B cell (primary cell): ENCODE measurements around the gene USP44. TPM values are rescaled to one million over a fixed set of nuclear protein-coding genes. Genes with fewer than 3 reads are reported as not detected.

Experiments used
- ATAC-seq: fragments of 200-7000 bp; cut with Tn5 transposase; one replicate; pipeline ENCODE4 v1.10.0; 2021; ENCODE audit warnings: low read depth, mild to moderate bottlenecking, moderate number of reproducible peaks, moderate library complexity
- CTCF ChIA-PET: fragments of 350-600 bp; sonication (Branson Sonifier 250); formaldehyde crosslinking; loops from one replicate; lab custom pipeline; 2021; ENCODE audit warnings: antibody characterized with exemption, inconsistent platforms; lab: Charles Lee
- POLR2A ChIA-PET: fragments of 350-600 bp; sonication (Branson Sonifier 250); formaldehyde crosslinking; loops from one replicate; lab custom pipeline; 2021; ENCODE audit warnings: antibody characterized with exemption; lab: Charles Lee
- DNase-seq: peaks from one replicate; pipeline ENCODE4 v3.0.0; 2013
- H2AFZ ChIP-seq: 2 replicates; pipeline ENCODE4 v1.6.1; 2012; ENCODE audit warnings: mild to moderate bottlenecking, low read depth, low read length; ENCODE audit not compliant: insufficient read depth, poor library complexity, severe bottlenecking
- H3K27ac ChIP-seq, 2 donors: 1 replicate in 1 of 2; 2 replicates in 1 of 2; pipeline ENCODE4 v1.5.1; 2012 to 2013; ENCODE audit warnings: low read length in 2 of 2, mild to moderate bottlenecking in 2 of 2, moderate library complexity in 1 of 2
- H3K27me3 ChIP-seq, 4 experiments: fragments of 200-600 bp in 1 of 4; sonication (generic) in 1 of 4; replicated peaks in 1 of 4; 1 replicate in 2 of 4; 2 replicates in 2 of 4; pipeline versions ENCODE4 v1.6.1 to v1.7.0; 2013 to 2016; ENCODE audit warnings: low read length in 3 of 4, mild to moderate bottlenecking in 2 of 4, mixed read lengths in 1 of 4, moderate library complexity in 1 of 4; ENCODE audit not compliant: insufficient read depth in 4 of 4, control insufficient read depth in 3 of 4; ENCODE audit errors: control extremely low read depth in 1 of 4
- H3K36me3 ChIP-seq, 2 experiments: replicated peaks in 1 of 2; 1 replicate in 1 of 2; 2 replicates in 1 of 2; pipeline versions ENCODE4 v1.6.1 to v1.7.1; 2013; ENCODE audit warnings: low read length in 1 of 2; ENCODE audit not compliant: insufficient read depth in 2 of 2, control insufficient read depth in 1 of 2; ENCODE audit errors: control extremely low read depth in 1 of 2, extremely low read depth in 1 of 2
- H3K4me1 ChIP-seq, 2 donors: fragments of 200-600 bp in 1 of 2; sonication (generic) in 1 of 2; 1 replicate in 1 of 2; 2 replicates in 1 of 2; pipeline versions ENCODE4 v1.5.1 to v1.6.1; 2013 to 2017; ENCODE audit warnings: low read length in 2 of 2; ENCODE audit not compliant: control insufficient read depth in 2 of 2, insufficient read depth in 2 of 2
- H3K4me2 ChIP-seq: replicated peaks from 2 replicates; pipeline ENCODE3; 2012; ENCODE audit warnings: mild to moderate bottlenecking, low read depth, low read length; ENCODE audit not compliant: poor library complexity, severe bottlenecking
- H3K4me3 ChIP-seq, 5 experiments: fragments of 200-600 bp in 1 of 5; sonication (generic) in 1 of 5; 1 replicate in 3 of 5; 2 replicates in 2 of 5; pipeline versions ENCODE4 v1.5.1 to v1.7.0; 2011 to 2016; ENCODE audit warnings: low read length in 4 of 5, mild to moderate bottlenecking in 4 of 5, low read depth in 2 of 5, control low read depth in 1 of 5, moderate library complexity in 1 of 5; ENCODE audit not compliant: insufficient read depth in 1 of 5; ENCODE audit errors: control extremely low read depth in 1 of 5, extremely low read depth in 1 of 5
- H3K79me2 ChIP-seq: fragments of 200-600 bp; sonication (generic); one replicate; pipeline ENCODE4 v1.6.0; 2016; ENCODE audit warnings: low read length; ENCODE audit not compliant: control insufficient read depth, insufficient read depth
- H3K9ac ChIP-seq: fragments of 200-600 bp; sonication (generic); 2 replicates; pipeline ENCODE4 v1.6.1; 2017; ENCODE audit warnings: mild to moderate bottlenecking, low read length, moderate library complexity
- H3K9me3 ChIP-seq, 3 donors: one replicate each; pipeline versions ENCODE4 v1.6.1 to v1.7.1; 2013; ENCODE audit warnings: low read length in 2 of 3; ENCODE audit not compliant: control insufficient read depth in 2 of 3, insufficient read depth in 1 of 3; ENCODE audit errors: control extremely low read depth in 1 of 3
- H4K20me1 ChIP-seq: 2 replicates; pipeline ENCODE4 v1.6.0; 2012; ENCODE audit warnings: mild to moderate bottlenecking, low read length; ENCODE audit not compliant: insufficient read depth, control insufficient read depth, poor library complexity, severe bottlenecking
- H3K27ac Mint-ChIP-seq: one replicate; pipeline ENCODE4 v1.8.0; 2021; ENCODE audit warnings: mixed read lengths
- H3K27me3 Mint-ChIP-seq: one replicate; pipeline ENCODE4 v1.8.0; 2021; ENCODE audit warnings: mixed read lengths
- H3K4me1 Mint-ChIP-seq: one replicate; pipeline ENCODE4 v1.8.0; 2021; ENCODE audit warnings: mixed read lengths
- H3K4me3 Mint-ChIP-seq: one replicate; pipeline ENCODE4 v1.8.0; 2021; ENCODE audit warnings: mixed read lengths
- H3K9me3 Mint-ChIP-seq: one replicate; pipeline ENCODE4 v1.8.0; 2022; ENCODE audit warnings: mixed read lengths; ENCODE audit not compliant: insufficient read depth
- EZH2 ChIP-seq: IDR thresholded peaks from 2 replicates; pipeline ENCODE4 v1.6.1; 2012; ENCODE audit warnings: borderline replicate concordance, low read depth, mild to moderate bottlenecking, moderate library complexity, low read length; ENCODE audit not compliant: insufficient read depth, poor library complexity, severe bottlenecking
- WGBS: methylation state at CpG from one replicate; pipeline ENCODE4 v1.1.5; 2013; ENCODE audit warnings: missing lambda C conversion rate; ENCODE audit not compliant: insufficient coverage; 5-methylcytosine and 5-hydroxymethylcytosine counted together
- intact Hi-C: fragments of 100-400 bp; cut with micrococcal nuclease; formaldehyde crosslinking; loops from one replicate; pipeline ENCODE4 v1.10.0; 2022
- polyA plus RNA-seq: library from polyadenylated mRNA; depleted of rRNA; stranded (reverse); fragments of >200 nt; gene quantifications from 2 replicates; pipeline ENCODE4 v1.2.3, GENCODE V29; 2012
- total RNA-seq, 2 donors: library from RNA; stranded (reverse); fragments of 120-200 nt in 1 of 2; gene quantifications; 1 replicate in 1 of 2; 2 replicates in 1 of 2; pipeline versions ENCODE4 v1.2.3 to v1.2.4, GENCODE V29; 2013 to 2022
- TF ChIP-seq, protein P1 (sequence below): fragments of 200-600 bp; IDR thresholded peaks from one replicate; pipeline ENCODE4 v1.8.0; 2022; ENCODE audit warnings: antibody characterized with exemption, mild to moderate bottlenecking

The USP44 gene
- total and polyA plus RNA-seq, 2 donors (not counting 1 experiment from before 2014, with no cell fraction given) = 2.5 to 7.1 TPM

DNA sequence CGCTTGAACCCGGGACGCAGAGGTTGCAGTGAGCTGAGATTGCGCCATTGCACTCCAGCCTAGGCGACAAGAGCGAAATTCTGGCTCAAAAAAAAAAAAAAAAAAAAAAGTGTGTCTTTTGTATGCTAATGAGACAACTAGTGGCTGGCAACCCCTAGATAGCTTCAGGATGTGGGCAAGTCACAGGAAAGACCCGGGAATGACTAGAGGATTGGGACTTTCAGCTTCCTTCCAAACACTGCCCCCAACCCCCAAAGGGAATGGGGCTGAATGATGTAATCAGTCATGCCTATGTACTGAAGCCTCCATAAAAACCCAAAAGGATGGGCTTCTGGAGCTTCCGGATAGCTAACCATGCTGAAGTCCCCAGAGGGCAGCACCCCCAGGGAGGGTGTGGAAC, 28.6 kb downstream of the USP44 start:
- WGBS = 93% methylated on average over 3 of the region's 8 CpGs

DNA sequence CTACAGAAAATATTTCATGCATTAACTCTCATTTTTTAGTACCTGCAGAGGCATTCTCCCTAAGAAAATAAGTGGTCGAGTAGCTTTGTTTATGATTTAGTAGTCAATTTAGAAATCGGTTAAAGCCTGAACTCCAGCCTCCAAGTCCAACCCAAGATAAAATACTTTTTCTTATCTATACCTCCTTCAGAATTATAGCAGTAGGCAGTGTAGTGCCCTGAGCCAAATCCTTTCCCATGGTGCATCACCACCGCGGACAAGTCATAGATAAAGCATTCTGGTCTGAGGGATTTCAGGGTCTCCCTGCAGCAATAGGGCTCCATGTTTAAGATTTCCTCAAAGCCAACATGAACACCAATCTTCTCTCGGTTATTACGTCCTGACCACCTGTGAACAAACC, 30.5 kb downstream of the USP44 start:
- Histone ChIP-seq H4K20me1 (no peaks in the 10 kb centered on the region), H3K9ac (no peak overlapping the region), H2AFZ (no peak overlapping the region), H3K4me3 (no peak overlapping the region), H3K27ac (no peak overlapping the region), H3K9me3 (no peaks in the 10 kb centered on the region), H3K4me2 (no peak overlapping the region), H3K36me3 (no peaks in the 10 kb centered on the region), H3K4me1 (peaks cover 0 to 2% of the 10 kb centered on the region in 2 donors), H3K27me3 (no peaks in the 10 kb centered on the region), H3K79me2 (no peaks in the 10 kb centered on the region)
- H3K4me1 Mint-ChIP-seq = peaks cover 6% of the 10 kb centered on the region
- CTCF ChIA-PET = interaction anchor here (1.0 kb wide), 1 partner anchor 404 kb away, joined by 3 read pairs; no protein-coding TSS in a partner anchor
- no peak for ATAC-seq
- POLR2A ChIA-PET = no interaction called here
- DNase-seq = no peak
- no peaks in the 10 kb centered on the region for H3K27me3 Mint-ChIP-seq
- WGBS = 100% methylated on average over 2 of the region's 6 CpGs
- TF ChIP-seq, protein P1, sequence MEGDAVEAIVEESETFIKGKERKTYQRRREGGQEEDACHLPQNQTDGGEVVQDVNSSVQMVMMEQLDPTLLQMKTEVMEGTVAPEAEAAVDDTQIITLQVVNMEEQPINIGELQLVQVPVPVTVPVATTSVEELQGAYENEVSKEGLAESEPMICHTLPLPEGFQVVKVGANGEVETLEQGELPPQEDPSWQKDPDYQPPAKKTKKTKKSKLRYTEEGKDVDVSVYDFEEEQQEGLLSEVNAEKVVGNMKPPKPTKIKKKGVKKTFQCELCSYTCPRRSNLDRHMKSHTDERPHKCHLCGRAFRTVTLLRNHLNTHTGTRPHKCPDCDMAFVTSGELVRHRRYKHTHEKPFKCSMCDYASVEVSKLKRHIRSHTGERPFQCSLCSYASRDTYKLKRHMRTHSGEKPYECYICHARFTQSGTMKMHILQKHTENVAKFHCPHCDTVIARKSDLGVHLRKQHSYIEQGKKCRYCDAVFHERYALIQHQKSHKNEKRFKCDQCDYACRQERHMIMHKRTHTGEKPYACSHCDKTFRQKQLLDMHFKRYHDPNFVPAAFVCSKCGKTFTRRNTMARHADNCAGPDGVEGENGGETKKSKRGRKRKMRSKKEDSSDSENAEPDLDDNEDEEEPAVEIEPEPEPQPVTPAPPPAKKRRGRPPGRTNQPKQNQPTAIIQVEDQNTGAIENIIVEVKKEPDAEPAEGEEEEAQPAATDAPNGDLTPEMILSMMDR = no peak
- no peak for TF ChIP-seq EZH2
- H3K4me3 Mint-ChIP-seq = no peak overlapping the region
- no peak overlapping the region for H3K27ac Mint-ChIP-seq
- no peaks in the 10 kb centered on the region for H3K9me3 Mint-ChIP-seq
- intact Hi-C loops = no loop called here

More for the DNA sequence above, 28.6 kb downstream of the USP44 start:
- Mint-ChIP-seq H3K9me3 (no peaks in the 10 kb centered on the region), H3K27me3 (no peaks in the 10 kb centered on the region), H3K27ac (no peak overlapping the region), H3K4me3 (no peak overlapping the region), H3K4me1 (peaks cover 6% of the 10 kb centered on the region)
- ATAC-seq (no peak), DNase-seq (no peak)
- Histone ChIP-seq H3K79me2 (no peaks in the 10 kb centered on the region), H4K20me1 (no peaks in the 10 kb centered on the region), H3K4me3 (no peak overlapping the region), H2AFZ (no peak overlapping the region), H3K9ac (no peak overlapping the region), H3K4me2 (no peak overlapping the region), H3K4me1 (peaks cover 0 to 2% of the 10 kb centered on the region in 2 donors), H3K27me3 (no peaks in the 10 kb centered on the region), H3K9me3 (no peaks in the 10 kb centered on the region), H3K27ac (no peak overlapping the region), H3K36me3 (no peaks in the 10 kb centered on the region)
- no peak for TF ChIP-seq EZH2
- TF ChIP-seq, protein P1 = no peak
- intact Hi-C loops = no loop called here
- POLR2A ChIA-PET = no interaction called here
- CTCF ChIA-PET = interaction anchor here (1.0 to 2.2 kb wide), 2 partner anchors 12 to 405 kb away, joined by 3 to 6 read pairs; no protein-coding TSS in a partner anchor
